Esophagus (tissue), 2 donors: Measurements from ENCODE around the gene SLC37A4. TPM values are rescaled to one million over a fixed set of nuclear protein-coding genes. Genes with fewer than 3 reads are reported as not detected.
"Not testable (repeated sequence)": the region's sequence is repeated elsewhere in the genome, so short reads cannot be mapped to it uniquely, and the experiment has no call there.

ENCODE experiments used
- H3K27ac ChIP-seq, 2 donors: one replicate each; pipeline ENCODE4 v1.5.1; 2013; ENCODE audit warnings: low read depth in 2 of 2, mild to moderate bottlenecking in 2 of 2, inconsistent platforms in 1 of 2, low read length in 1 of 2, moderate library complexity in 1 of 2
- H3K27me3 ChIP-seq, 2 donors: one replicate each; pipeline ENCODE4 v1.6.1; 2013; ENCODE audit warnings: low read length in 2 of 2, control low read depth in 1 of 2, mild to moderate bottlenecking in 1 of 2; ENCODE audit not compliant: insufficient read depth in 2 of 2, control insufficient read depth in 1 of 2
- H3K36me3 ChIP-seq, 2 donors: one replicate each; pipeline ENCODE4 v1.6.1; 2013; ENCODE audit warnings: low read length in 1 of 2; ENCODE audit not compliant: control insufficient read depth in 2 of 2, insufficient read depth in 2 of 2
- H3K4me1 ChIP-seq, 2 donors: one replicate each; pipeline ENCODE4 v1.6.1; 2013; ENCODE audit warnings: low read length in 1 of 2; ENCODE audit not compliant: control insufficient read depth in 2 of 2, insufficient read depth in 2 of 2
- H3K4me3 ChIP-seq, 2 donors: one replicate each; pipeline ENCODE4 v1.5.1; 2013; ENCODE audit warnings: low read length in 2 of 2, mild to moderate bottlenecking in 2 of 2, low read depth in 1 of 2, moderate library complexity in 1 of 2
- H3K9me3 ChIP-seq, 2 donors: one replicate each; pipeline ENCODE4 v1.6.1; 2013; ENCODE audit warnings: mild to moderate bottlenecking in 2 of 2, low read depth in 1 of 2, low read length in 1 of 2, moderate library complexity in 1 of 2; ENCODE audit not compliant: control insufficient read depth in 2 of 2, insufficient read depth in 1 of 2
- WGBS, 2 donors: extraction: QIAGEN DNeasy Blood & Tissue Kit; methylation state at CpG; one replicate each; pipeline ENCODE4 v1.1.7; 2013; 5-methylcytosine and 5-hydroxymethylcytosine counted together
- polyA plus RNA-seq, 2 donors: library from polyadenylated mRNA; stranded (reverse); fragments of 200-250 nt; gene quantifications; one replicate each; pipeline ENCODE4 v1.2.3, GENCODE V29; 2013
- donor health status: healthy with polysubstance abuse.
- donor health status: Bipolar disorder and iron deficiency.

The SLC37A4 gene
- polyA plus RNA-seq, 2 donors, result 7.3 to 9.3 TPM

GRCh38 chr11:118991486-118992038, 39.1 kb downstream of the SLC37A4 start:
- 95 to 97% methylated on average over 30 to 44 of the region's 44 CpGs for WGBS, 2 donors
- not testable (repeated sequence) for H3K4me3 ChIP-seq, H3K27me3 ChIP-seq, H3K9me3 ChIP-seq, H3K27ac ChIP-seq, H3K4me1 ChIP-seq, H3K36me3 ChIP-seq

GRCh38 chr11:118988280-118988679, 42.4 kb downstream of the SLC37A4 start:
- H3K27ac ChIP-seq, result peak overlapping the region; percentile 33 to 61
- WGBS, 2 donors, result 54 to 68% methylated on average over 5 of the region's 5 CpGs
- H3K27me3 ChIP-seq, result no peaks in the 10 kb centered on the region
- H3K4me1 ChIP-seq, result no peaks in the 10 kb centered on the region
- H3K36me3 ChIP-seq, result no peaks in the 10 kb centered on the region
- H3K4me3 ChIP-seq, result no peak overlapping the region
- H3K9me3 ChIP-seq, result no peaks in the 10 kb centered on the region

GRCh38 chr11:118984825-118985224, 45.9 kb downstream of the SLC37A4 start:
- Histone ChIP-seq H3K27me3 (no peaks in the 10 kb centered on the region), H3K27ac (no peak overlapping the region)

GRCh38 chr11:118984337-118984736, 46.3 kb downstream of the SLC37A4 start:
- H3K4me3 ChIP-seq, H3K27ac ChIP-seq, H3K4me1 ChIP-seq, H3K36me3 ChIP-seq, H3K27me3 ChIP-seq, H3K9me3 ChIP-seq: not testable (repeated sequence)
- 61 to 66% methylated on average over 8 of the region's 8 CpGs for WGBS, 2 donors

More at GRCh38 chr11:118984825-118985224, 45.9 kb downstream of the SLC37A4 start:
- Histone ChIP-seq H3K4me3 (no peak overlapping the region), H3K36me3 (no peaks in the 10 kb centered on the region), H3K4me1 (peaks cover 0 to 3% of the 10 kb centered on the region in 2 donors), H3K9me3 (no peaks in the 10 kb centered on the region)
- 70 to 80% methylated on average over 2 of the region's 2 CpGs for WGBS, 2 donors

GRCh38 chr11:118980191-118980881, 50.3 kb downstream of the SLC37A4 start:
- H3K27me3 ChIP-seq, result no peaks in the 10 kb centered on the region
- H3K4me3 ChIP-seq, result no peak overlapping the region
- no peaks in the 10 kb centered on the region for H3K9me3 ChIP-seq
- 33 to 34% methylated on average over 21 of the region's 21 CpGs for WGBS, 2 donors
- peaks cover 0 to 3% of the 10 kb centered on the region in 2 donors for H3K4me1 ChIP-seq
- H3K27ac ChIP-seq, result no peak overlapping the region
- H3K36me3 ChIP-seq, result no peaks in the 10 kb centered on the region

- no peak overlapping the region for H3K27ac ChIP-seq
- peaks cover 0 to 3% of the 10 kb centered on the region in 2 donors for H3K4me1 ChIP-seq
- no peak overlapping the region for H3K4me3 ChIP-seq
- H3K36me3 ChIP-seq, result no peaks in the 10 kb centered on the region
- 57 to 69% methylated on average over 9 of the region's 9 CpGs for WGBS, 2 donors
- no peaks in the 10 kb centered on the region for H3K9me3 ChIP-seq
- H3K27me3 ChIP-seq, result no peaks in the 10 kb centered on the region
Measured at GRCh38 chr11:118979434-118979833, 51.2 kb downstream of the SLC37A4 start.

GRCh38 chr11:118975771-118976709, 54.6 kb downstream of the SLC37A4 start:
- H3K9me3 ChIP-seq, result no peaks in the 10 kb centered on the region
- 76 to 80% methylated on average over 15 of the region's 15 CpGs for WGBS, 2 donors
- H3K4me1 ChIP-seq, result peaks cover 0 to 3% of the 10 kb centered on the region in 2 donors
- H3K4me3 ChIP-seq, result no peak overlapping the region
- no peak overlapping the region for H3K27ac ChIP-seq
- no peaks in the 10 kb centered on the region for H3K36me3 ChIP-seq
- no peaks in the 10 kb centered on the region for H3K27me3 ChIP-seq

Other genes starting within 250 kb of the SLC37A4 start
- gene DDX6, start 239.7 kb downstream of the SLC37A4 start, polyA plus RNA-seq, result 10 to 100 TPM; 18.4 to 22.6 TPM
- under 1 TPM; 0.11 to 0.18 TPM for gene CXCR5, start 147.0 kb downstream of the SLC37A4 start, polyA plus RNA-seq
- gene BCL9L, start 105.0 kb downstream of the SLC37A4 start, polyA plus RNA-seq, result 10 to 100 TPM in 1 of 2 donors, 1 to 10 TPM in 1; 8.5 to 30.4 TPM
- gene UPK2, start 74.6 kb downstream of the SLC37A4 start, polyA plus RNA-seq, result 10 to 100 TPM in 1 of 2 donors, 1 to 10 TPM in 1; 1.1 to 11.2 TPM
- gene FOXR1, start 59.1 kb downstream of the SLC37A4 start, polyA plus RNA-seq, result not detected
- 10 to 100 TPM; 18.2 to 52.1 TPM for gene CENATAC, start 32.7 kb downstream of the SLC37A4 start, polyA plus RNA-seq
- gene RPS25, start 12.5 kb downstream of the SLC37A4 start, polyA plus RNA-seq, result 1,000 to 10,000 TPM; 1,420 to 2,000 TPM
- gene TRAPPC4, start 12.1 kb downstream of the SLC37A4 start, polyA plus RNA-seq, result 10 to 100 TPM; 11.7 to 32.5 TPM
- 10 to 100 TPM; 32.9 to 39.1 TPM for gene HYOU1, start 26.3 kb upstream of the SLC37A4 start, polyA plus RNA-seq
- 10 to 100 TPM; 22.4 to 29.0 TPM for gene VPS11, start 36.9 kb upstream of the SLC37A4 start, polyA plus RNA-seq
- 10 to 100 TPM; 18.0 to 24.2 TPM for gene HMBS, start 54.0 kb upstream of the SLC37A4 start, polyA plus RNA-seq
- 10 to 100 TPM; 16.5 to 21.5 TPM for gene DPAGT1, start 71.0 kb upstream of the SLC37A4 start, polyA plus RNA-seq
- 10 to 100 TPM in 1 of 2 donors, 1 to 10 TPM in 1; 8.4 to 13.1 TPM for gene C2CD2L, start 76.5 kb upstream of the SLC37A4 start, polyA plus RNA-seq
- 10 to 100 TPM in 1 of 2 donors, 1 to 10 TPM in 1; 9.1 to 16.0 TPM for gene HINFP, start 90.7 kb upstream of the SLC37A4 start, polyA plus RNA-seq
- under 1 TPM; 0.21 to 0.81 TPM for gene ABCG4, start 118.2 kb upstream of the SLC37A4 start, polyA plus RNA-seq
- gene NLRX1, start 137.8 kb upstream of the SLC37A4 start, polyA plus RNA-seq, result 10 to 100 TPM; 24.9 to 38.8 TPM
- gene NHERF4, start 154.6 kb upstream of the SLC37A4 start, polyA plus RNA-seq, result under 1 TPM; 0.05 to 0.41 TPM
- 1 to 10 TPM; 3.0 to 6.2 TPM for gene CBL, start 175.5 kb upstream of the SLC37A4 start, polyA plus RNA-seq